Measurements from ENCODE around the gene ALPL.

- TF ChIP-seq CTCF (IDR thresholded peaks at IDR 0.05; ENCODE audit: insufficient read depth, low read length, poor library complexity, severe bottlenecking), result no peak
- TF ChIP-seq EZH2phosphoT487 (conservative IDR thresholded peaks at IDR 0.05; ENCODE audit: low read length), result no peak
Observed at GRCh38 chr1:21510885-21511578, 1.8 kb downstream of the ALPL start.
